T-helper 2 cell treated with Interferon-gamma antibody and Interleukin-4, amounts not matched to agents 100 ng/mL and 5 ng/mL, for 36 hours (primary cell): Measurements from ENCODE around the gene KCNJ2. TPM values are rescaled to one million over a fixed set of nuclear protein-coding genes. Genes with fewer than 3 reads are reported as not detected.

Experiments
- intact Hi-C: fragments of 100-400 bp; cut with micrococcal nuclease; formaldehyde crosslinking; loops from one replicate; pipeline ENCODE4 v1.15.1; 2023
- total RNA-seq: library from RNA; stranded (reverse); gene quantifications from 2 replicates; pipeline ENCODE4 v1.2.3, GENCODE V29; 2022

The KCNJ2 gene
- total RNA-seq, 1 donor from 2014 or later, result 0.32 TPM

- intact Hi-C loops, result no loop called here
Observed at GRCh38 chr17:70158180-70158579, 11.2 kb upstream of the KCNJ2 start.

- intact Hi-C loops, result no loop called here
Observed at GRCh38 chr17:70158591-70158990, 10.7 kb upstream of the KCNJ2 start.

GRCh38 chr17:70159980-70160379 lies 9.4 kb upstream of the KCNJ2 start:
- intact Hi-C loops, result loop anchor here (10.0 kb wide), 1 partner anchor 835 kb away; the partner anchor contains the start of gene ABCA5

- intact Hi-C loops, result loop anchor here (10.0 kb wide), 1 partner anchor 837 kb away; the partner anchor contains the start of gene ABCA5
Observed at GRCh38 chr17:70161519-70161918, 7.8 kb upstream of the KCNJ2 start.

- intact Hi-C loops, result loop anchor here (10.0 kb wide), 1 partner anchor 841 kb away; the partner anchor contains the start of gene ABCA5
Observed at GRCh38 chr17:70165383-70165782, 3.9 kb upstream of the KCNJ2 start.

- intact Hi-C loops, result loop anchor here (10.0 kb wide), 1 partner anchor 842 kb away; the partner anchor contains the start of gene ABCA5
Observed at GRCh38 chr17:70166615-70167014, 2.7 kb upstream of the KCNJ2 start.

GRCh38 chr17:70168044-70168976 lies 1.0 kb upstream of the KCNJ2 start:
- intact Hi-C loops, result loop anchor here (1.0 to 10.0 kb wide), 2 partner anchors 599 to 844 kb away; partner anchors contain the start of gene ABCA5

- intact Hi-C loops, result loop anchor here (10.0 kb wide), 1 partner anchor 845 kb away; the partner anchor contains the start of gene ABCA5
Observed at GRCh38 chr17:70169709-70170597, 621 bp downstream of the KCNJ2 start.

- intact Hi-C loops, result no loop called here
Observed at GRCh38 chr17:70171159-70171558, 1.8 kb downstream of the KCNJ2 start.

- intact Hi-C loops, result no loop called here
Observed at GRCh38 chr17:70172449-70172848, 3.1 kb downstream of the KCNJ2 start.

- intact Hi-C loops, result no loop called here
Observed at GRCh38 chr17:70172923-70173322, 3.6 kb downstream of the KCNJ2 start.

- intact Hi-C loops, result no loop called here
Observed at GRCh38 chr17:70173681-70174080, 4.3 kb downstream of the KCNJ2 start.

- intact Hi-C loops, result no loop called here
Observed at GRCh38 chr17:70181376-70181775, 12.0 kb downstream of the KCNJ2 start.

GRCh38 chr17:70181866-70182265 lies 12.5 kb downstream of the KCNJ2 start:
- intact Hi-C loops, result no loop called here

- intact Hi-C loops, result no loop called here
Observed at GRCh38 chr17:70183508-70183907, 14.2 kb downstream of the KCNJ2 start.

- intact Hi-C loops, result no loop called here
Observed at GRCh38 chr17:70184207-70184606, 14.9 kb downstream of the KCNJ2 start.

GRCh38 chr17:70184770-70185169 lies 15.4 kb downstream of the KCNJ2 start:
- intact Hi-C loops, result no loop called here

GRCh38 chr17:70185285-70185684 lies 16.0 kb downstream of the KCNJ2 start:
- intact Hi-C loops, result no loop called here

GRCh38 chr17:70187383-70187782 lies 18.1 kb downstream of the KCNJ2 start:
- intact Hi-C loops, result no loop called here

- intact Hi-C loops, result no loop called here
Observed at GRCh38 chr17:70190959-70191805, 21.9 kb downstream of the KCNJ2 start.

GRCh38 chr17:70195091-70195490 lies 25.8 kb downstream of the KCNJ2 start:
- intact Hi-C loops, result no loop called here
